Fibroblast of the conjunctiva (primary cell): Measurements from ENCODE around the gene AFF3.
"Not testable (repeated sequence)": the region's sequence is repeated elsewhere in the genome, so short reads cannot be mapped to it uniquely, and the experiment has no call there.

Experiments
- DNase-seq: peaks from one replicate; pipeline ENCODE4 v3.0.0-alpha.2; 2010; ENCODE audit warnings: low read depth

AFF3 gene

GRCh38 chr2:99737537-99737936, 404.9 kb downstream of the AFF3 start:
- no peak for DNase-seq

- no peak for DNase-seq
These were observed 406.6 kb downstream of the AFF3 start for GRCh38 chr2:99735753-99736152.

DNA sequence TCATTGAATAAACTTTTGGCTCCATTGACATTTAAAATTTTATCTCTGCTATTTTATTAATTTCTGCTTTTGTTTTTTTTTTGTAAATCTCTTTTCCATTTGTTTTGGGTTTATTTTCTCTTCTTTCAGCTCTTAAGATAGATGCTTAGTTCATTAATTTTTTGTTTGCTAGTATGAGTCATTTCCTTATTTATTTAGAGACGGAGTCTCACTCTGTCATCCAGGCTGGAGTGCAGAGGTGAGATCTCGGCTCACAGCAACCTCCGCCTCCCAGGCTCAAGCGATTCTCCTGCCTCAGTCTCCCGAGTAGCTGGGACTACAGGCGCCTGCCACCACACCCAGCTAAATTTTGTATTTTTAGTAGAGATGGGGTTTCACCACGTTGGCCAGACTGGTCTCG, 407.1 kb downstream of the AFF3 start:
- not testable (repeated sequence) for DNase-seq

GRCh38 chr2:99734236-99734635, 408.2 kb downstream of the AFF3 start:
- no peak for DNase-seq

- no peak for DNase-seq
These were observed 413.0 kb downstream of the AFF3 start for GRCh38 chr2:99729104-99730025.

GRCh38 chr2:99728166-99728565, 414.2 kb downstream of the AFF3 start:
- no peak for DNase-seq

DNA sequence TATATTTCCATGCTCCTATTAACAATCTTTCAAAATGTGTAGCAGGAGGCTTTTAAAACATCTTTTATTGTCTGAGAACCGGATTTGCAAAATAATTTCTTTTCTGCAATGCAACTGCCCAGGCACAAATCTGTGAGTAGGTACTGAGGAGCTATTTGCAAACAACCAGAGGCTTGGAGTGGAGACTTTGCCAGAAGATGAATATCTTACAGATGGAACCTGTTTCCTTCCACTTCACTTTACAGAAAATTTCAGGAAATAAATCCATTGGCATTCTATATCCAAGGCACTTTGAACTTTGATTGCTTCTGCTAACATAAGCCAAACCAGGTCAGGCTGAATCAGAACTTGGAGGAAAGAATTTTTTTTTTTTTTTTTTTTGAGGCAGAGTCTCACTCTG, 415.2 kb downstream of the AFF3 start:
- DNase-seq: no peak

DNA sequence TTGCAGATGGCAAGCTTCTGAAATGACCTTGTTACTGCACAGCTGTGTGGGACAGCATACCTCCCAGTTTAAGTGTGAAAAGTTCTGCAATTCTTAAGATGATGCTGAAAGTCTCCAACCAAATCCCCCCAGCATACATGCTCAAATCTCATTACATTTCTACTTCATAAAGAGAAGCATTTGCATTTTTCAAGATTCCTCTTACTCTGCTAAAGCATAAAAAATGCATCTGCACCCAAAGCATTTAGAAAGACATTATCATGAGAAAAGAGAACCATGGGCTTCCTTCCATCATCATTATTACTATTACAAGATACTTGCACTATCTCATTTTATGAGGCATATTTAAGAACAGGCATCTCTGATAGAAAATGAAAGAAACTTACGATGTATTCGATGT, 415.7 kb downstream of the AFF3 start:
- DNase-seq: no peak

DNA sequence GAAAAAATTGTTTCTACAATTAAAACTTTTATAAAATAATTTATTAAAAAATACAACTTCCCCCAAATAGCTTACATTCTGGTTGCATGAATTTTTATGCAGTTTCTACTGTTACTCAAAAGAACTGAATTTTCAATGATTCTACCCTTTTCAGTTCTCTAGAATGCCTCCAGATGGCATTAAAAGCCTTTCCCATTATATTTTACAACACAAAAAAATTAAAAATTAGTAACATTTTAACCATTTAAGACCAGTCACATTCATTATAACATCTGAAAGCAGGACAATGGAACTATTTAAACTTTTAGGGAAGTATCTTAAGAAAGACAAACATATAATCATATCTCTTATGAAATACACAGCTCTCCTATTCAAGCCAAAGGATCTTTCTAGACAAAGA, 416.6 kb downstream of the AFF3 start:
- no peak for DNase-seq

DNA sequence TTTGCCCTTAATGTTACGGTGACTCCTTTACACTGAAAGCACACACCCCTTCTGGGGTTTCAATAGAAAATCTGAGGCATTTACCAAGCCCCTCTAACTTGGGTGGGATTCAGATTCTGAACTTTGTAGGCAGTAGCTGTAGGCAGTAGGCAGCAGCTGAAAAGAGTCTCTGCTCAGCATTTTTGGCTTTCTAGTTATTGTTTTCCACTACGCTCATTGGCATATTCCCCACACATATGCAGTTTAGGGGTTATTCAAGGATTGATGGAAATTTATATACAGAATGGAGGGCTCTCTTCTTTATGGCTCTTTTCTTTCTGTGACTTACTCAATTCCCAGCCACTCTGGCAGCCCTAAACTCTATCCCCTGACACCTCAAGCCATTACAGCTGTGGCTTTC, 419.9 kb downstream of the AFF3 start:
- no peak for DNase-seq

GRCh38 chr2:99719102-99719501, 423.3 kb downstream of the AFF3 start:
- no peak for DNase-seq

DNA sequence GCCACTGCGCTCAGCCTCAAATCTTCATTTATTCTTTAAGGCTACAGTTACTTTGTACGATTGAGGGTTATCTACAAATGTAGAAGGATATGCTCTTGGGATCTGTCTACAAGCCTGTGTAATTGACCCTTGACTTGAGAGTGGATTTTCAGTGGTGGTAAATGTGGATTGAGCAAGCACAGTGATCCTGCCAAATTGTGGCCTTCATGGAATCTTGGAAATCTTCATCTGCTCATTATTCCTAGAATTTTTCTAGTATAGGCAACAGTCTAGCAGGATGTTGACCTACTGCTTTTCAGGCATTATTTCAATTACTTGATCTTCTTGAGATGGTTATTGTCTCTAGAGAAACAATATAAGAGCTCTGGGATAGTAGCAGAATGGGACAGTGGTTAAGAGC, 426.4 kb downstream of the AFF3 start:
- no peak for DNase-seq

- DNase-seq: no peak
These were observed 428.0 kb downstream of the AFF3 start for GRCh38 chr2:99714349-99714748.

GRCh38 chr2:99711144-99711543, 431.2 kb downstream of the AFF3 start:
- DNase-seq: no peak

DNA sequence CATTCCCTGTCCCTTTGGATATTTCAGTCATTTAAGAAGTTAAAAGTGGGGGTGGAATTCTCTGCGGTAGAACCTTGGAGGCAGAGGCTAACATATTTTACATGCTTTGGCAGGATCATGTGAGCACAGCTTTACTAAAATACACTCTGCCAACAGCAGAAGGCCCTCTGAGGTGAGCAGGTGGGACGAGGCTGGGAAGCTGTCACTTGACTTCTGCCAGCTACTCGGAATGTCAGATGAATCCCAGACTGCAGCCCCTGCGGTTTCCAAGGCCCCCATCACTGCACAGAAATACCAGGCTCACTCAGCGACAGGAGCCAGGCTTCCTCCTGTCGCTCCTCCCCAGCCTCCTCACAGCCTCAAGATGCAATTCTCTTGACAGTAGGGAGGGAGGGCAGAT, 431.7 kb downstream of the AFF3 start:
- no peak for DNase-seq

- DNase-seq: no peak
These were observed 433.2 kb downstream of the AFF3 start for GRCh38 chr2:99709229-99709628.

GRCh38 chr2:99708231-99708630, 434.2 kb downstream of the AFF3 start:
- no peak for DNase-seq

DNA sequence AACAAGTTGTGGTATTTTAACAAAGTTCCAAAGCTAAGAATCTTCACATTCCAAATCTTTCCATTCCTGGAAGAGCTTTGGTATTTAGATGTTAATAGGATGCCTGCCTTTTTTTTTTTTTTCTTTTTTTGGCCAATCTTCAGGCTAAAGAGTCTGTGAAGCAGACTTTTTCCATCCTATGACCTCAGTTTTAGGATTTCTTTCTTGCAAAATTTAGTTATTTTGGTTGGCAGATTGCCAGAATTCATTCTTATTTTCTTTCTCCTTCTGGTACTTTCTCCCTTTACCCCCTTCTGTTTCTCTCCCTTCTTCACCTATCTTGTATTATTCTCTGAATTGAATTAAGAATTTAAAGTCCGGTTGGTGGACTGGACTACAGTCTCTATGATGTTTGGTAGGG, 434.8 kb downstream of the AFF3 start:
- peak; percentile 46 for DNase-seq

- no peak for DNase-seq
These were observed 435.7 kb downstream of the AFF3 start for GRCh38 chr2:99706735-99707134.

- no peak for DNase-seq
These were observed 440.9 kb downstream of the AFF3 start for GRCh38 chr2:99701503-99701902.

- no peak for DNase-seq
These were observed 441.6 kb downstream of the AFF3 start for GRCh38 chr2:99700482-99701398.

DNA sequence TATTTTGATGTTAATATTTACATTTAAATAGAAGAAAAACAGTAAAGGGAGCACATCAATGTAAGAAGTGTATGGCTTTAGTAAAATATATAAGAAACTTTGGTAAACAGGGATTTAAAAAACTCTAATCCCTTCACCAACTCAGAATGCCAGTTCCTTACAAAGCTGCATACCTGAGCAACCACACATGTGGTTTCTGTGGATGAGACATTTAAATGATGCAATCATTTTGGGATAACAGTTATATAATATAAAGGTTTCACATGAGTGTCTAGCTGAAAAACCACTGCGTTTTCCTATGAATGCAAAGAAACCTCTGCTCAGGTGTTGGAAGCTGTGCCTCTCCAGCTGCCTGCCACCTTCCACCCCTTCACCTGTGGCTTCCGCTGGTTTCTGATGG, 443.5 kb downstream of the AFF3 start:
- no peak for DNase-seq
